Inferior parietal cortex (tissue), 1 donor: ENCODE data around the gene FAM98A.

Source experiments
- DNase-seq: peaks from one replicate; pipeline ENCODE4 v3.0.0-alpha.2; 2016; ENCODE audit errors: extremely low spot score

The FAM98A gene

GRCh38 chr2:33597026-33597425 is 2.1 kb downstream of the FAM98A start:
- DNase-seq = no peak

- DNase-seq = no peak
These were observed 3.7 kb downstream of the FAM98A start for GRCh38 chr2:33595385-33595784.

GRCh38 chr2:33589444-33589843 is 9.7 kb downstream of the FAM98A start:
- DNase-seq = no peak

- no peak for DNase-seq
These were observed 10.9 kb downstream of the FAM98A start for GRCh38 chr2:33588232-33588631.

GRCh38 chr2:33586766-33587165 is 12.3 kb downstream of the FAM98A start:
- no peak for DNase-seq

GRCh38 chr2:33583194-33583938 is 15.7 kb downstream of the FAM98A start:
- DNase-seq = peak; percentile 87

- DNase-seq = no peak
These were observed 17.2 kb downstream of the FAM98A start for GRCh38 chr2:33581872-33582271.

- no peak for DNase-seq
These were observed 19.9 kb downstream of the FAM98A start for GRCh38 chr2:33579227-33579626.

- DNase-seq = no peak
These were observed 21.4 kb downstream of the FAM98A start for GRCh38 chr2:33577668-33578067.

- peak; percentile 41 for DNase-seq
These were observed 22.0 kb downstream of the FAM98A start for GRCh38 chr2:33577084-33577483.

- DNase-seq = no peak
These were observed 25.4 kb downstream of the FAM98A start for GRCh38 chr2:33573657-33574056.

- DNase-seq = no peak
These were observed 28.4 kb downstream of the FAM98A start for GRCh38 chr2:33570681-33571080.

GRCh38 chr2:33561872-33562271 is 37.2 kb downstream of the FAM98A start:
- no peak for DNase-seq

GRCh38 chr2:33560017-33560416 is 39.1 kb downstream of the FAM98A start:
- DNase-seq = no peak

- no peak for DNase-seq
These were observed 39.8 kb downstream of the FAM98A start for GRCh38 chr2:33559328-33559727.

GRCh38 chr2:33555681-33556080 is 43.4 kb downstream of the FAM98A start:
- DNase-seq = no peak

GRCh38 chr2:33552758-33553461 is 46.2 kb downstream of the FAM98A start:
- DNase-seq = no peak

- no peak for DNase-seq
These were observed 48.9 kb downstream of the FAM98A start for GRCh38 chr2:33550206-33550605.

- no peak for DNase-seq
These were observed 57.9 kb downstream of the FAM98A start for GRCh38 chr2:33541243-33541642.

- no peak for DNase-seq
These were observed 63.7 kb downstream of the FAM98A start for GRCh38 chr2:33535421-33535820.
